Measurements from ENCODE around the gene CLK1.
A peak's percentile ranks its signal among the peaks of the same experiment; 100 is the strongest.
"Not testable (repeated sequence)": the region's sequence is repeated elsewhere in the genome, so short reads cannot be mapped to it uniquely, and the experiment has no call there.

The CLK1 gene

GRCh38 chr2:200821686-200822245 lies 42.7 kb downstream of the CLK1 start:
- Histone ChIP-seq H3K27ac (no peak overlapping the region), H3K4me3 (no peak overlapping the region)
- no peak for DNase-seq (ENCODE audit: low spot score)
- no peak for TF ChIP-seq CTCF (IDR thresholded peaks at IDR 0.05)

GRCh38 chr2:200820573-200821234 lies 43.8 kb downstream of the CLK1 start:
- DNase-seq (ENCODE audit: low spot score) = no peak
- no peak for TF ChIP-seq CTCF (IDR thresholded peaks at IDR 0.05)
- Histone ChIP-seq H3K4me3 (no peak overlapping the region), H3K27ac (no peak overlapping the region)

- DNase-seq (ENCODE audit: low spot score); H3K27ac ChIP-seq; H3K4me3 ChIP-seq: not testable (repeated sequence)
Observed at GRCh38 chr2:200818732-200819131, 45.7 kb downstream of the CLK1 start.

GRCh38 chr2:200814917-200815316 lies 49.5 kb downstream of the CLK1 start:
- no peak for TF ChIP-seq CTCF (IDR thresholded peaks at IDR 0.05)
- no peak for DNase-seq (ENCODE audit: low spot score)
- no peak overlapping the region for H3K4me3 ChIP-seq

GRCh38 chr2:200814276-200814815 lies 50.1 kb downstream of the CLK1 start:
- peak overlapping the region; percentile 37 for H3K4me3 ChIP-seq
- no peak for TF ChIP-seq CTCF (IDR thresholded peaks at IDR 0.05)
- peak overlapping the region in 1 of 2 donors; percentile 26 for H3K27ac ChIP-seq
- DNase-seq (ENCODE audit: low spot score) = no peak

More at GRCh38 chr2:200814917-200815316, 49.5 kb downstream of the CLK1 start:
- H3K27ac ChIP-seq = no peak overlapping the region

GRCh38 chr2:200812122-200813022 lies 52.1 kb downstream of the CLK1 start:
- DNase-seq (ENCODE audit: low spot score) = peak; percentile 89
- peak; percentile 71 for TF ChIP-seq CTCF (IDR thresholded peaks at IDR 0.05)

More at GRCh38 chr2:200812122-200813022, 52.1 kb downstream of the CLK1 start:
- peak overlapping the region; percentile 97 to 98 for H3K27ac ChIP-seq
- H3K4me3 ChIP-seq = peak overlapping the region; percentile 98
